Measurements from ENCODE around the gene MAPRE3.

Gene MAPRE3

DNA sequence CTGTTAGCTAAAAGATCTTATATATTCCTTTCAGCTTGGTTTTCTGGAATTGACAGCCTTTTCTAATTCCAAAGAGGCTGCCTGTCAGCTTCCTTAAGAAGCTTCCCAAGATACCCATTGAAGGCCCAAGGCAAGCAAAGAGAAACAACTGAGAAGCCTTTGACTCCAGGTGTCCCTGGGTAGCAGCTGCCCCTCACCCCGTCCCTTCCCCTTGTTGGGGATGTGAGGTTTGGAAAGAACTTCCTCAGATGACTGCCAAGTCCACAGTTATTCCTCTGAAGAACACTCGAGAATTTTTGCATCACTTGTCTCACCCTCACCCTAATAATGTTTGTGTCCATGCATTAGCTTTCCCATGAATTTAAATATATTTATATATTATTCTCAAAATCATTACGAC lies 13.3 kb downstream of the MAPRE3 start:
- no peak for DNase-seq (ENCODE audit: low read depth in 2 of 2)

DNA sequence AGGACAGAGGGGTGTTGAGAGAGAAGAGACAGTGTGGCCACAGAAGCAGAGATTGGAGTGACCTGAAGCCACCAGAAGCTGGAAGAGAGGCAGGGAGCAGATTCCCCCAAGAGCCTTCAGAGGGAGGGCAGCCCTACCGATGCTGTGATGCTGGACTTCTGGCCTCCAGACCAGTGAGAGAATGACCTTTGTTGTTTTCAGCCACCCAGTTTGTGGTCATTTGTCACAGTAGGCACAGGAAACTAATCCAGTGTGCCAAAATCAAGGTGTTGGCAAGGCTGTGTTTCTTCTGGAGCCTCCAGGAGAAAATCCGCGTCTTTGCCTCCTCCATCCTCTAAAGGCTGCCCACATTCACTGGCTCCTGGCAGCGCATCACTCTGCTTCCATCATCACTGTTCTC lies 15.4 kb downstream of the MAPRE3 start:
- no peak for DNase-seq (ENCODE audit: low read depth in 2 of 2)

DNA sequence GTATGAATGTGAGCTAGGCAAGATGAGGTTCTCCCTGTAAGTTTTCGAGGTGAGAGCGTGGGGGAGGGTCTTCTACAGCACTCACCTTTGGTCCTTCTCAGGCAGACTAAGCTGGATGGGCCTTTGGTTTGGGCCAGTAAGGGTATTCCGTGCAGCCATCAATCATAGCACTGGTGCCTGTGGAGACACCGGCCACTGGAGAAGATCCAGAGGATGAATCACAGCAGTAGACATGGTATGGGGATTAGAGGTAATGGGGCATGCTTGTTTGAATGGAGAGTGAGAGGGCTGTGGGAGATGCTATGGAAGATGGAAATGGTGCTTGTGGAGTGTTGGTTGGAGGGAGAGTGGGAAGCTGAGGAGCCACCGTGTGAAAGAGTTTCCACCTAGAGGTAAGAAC lies 16.1 kb downstream of the MAPRE3 start:
- DNase-seq (ENCODE audit: low read depth in 2 of 2): no peak

DNA sequence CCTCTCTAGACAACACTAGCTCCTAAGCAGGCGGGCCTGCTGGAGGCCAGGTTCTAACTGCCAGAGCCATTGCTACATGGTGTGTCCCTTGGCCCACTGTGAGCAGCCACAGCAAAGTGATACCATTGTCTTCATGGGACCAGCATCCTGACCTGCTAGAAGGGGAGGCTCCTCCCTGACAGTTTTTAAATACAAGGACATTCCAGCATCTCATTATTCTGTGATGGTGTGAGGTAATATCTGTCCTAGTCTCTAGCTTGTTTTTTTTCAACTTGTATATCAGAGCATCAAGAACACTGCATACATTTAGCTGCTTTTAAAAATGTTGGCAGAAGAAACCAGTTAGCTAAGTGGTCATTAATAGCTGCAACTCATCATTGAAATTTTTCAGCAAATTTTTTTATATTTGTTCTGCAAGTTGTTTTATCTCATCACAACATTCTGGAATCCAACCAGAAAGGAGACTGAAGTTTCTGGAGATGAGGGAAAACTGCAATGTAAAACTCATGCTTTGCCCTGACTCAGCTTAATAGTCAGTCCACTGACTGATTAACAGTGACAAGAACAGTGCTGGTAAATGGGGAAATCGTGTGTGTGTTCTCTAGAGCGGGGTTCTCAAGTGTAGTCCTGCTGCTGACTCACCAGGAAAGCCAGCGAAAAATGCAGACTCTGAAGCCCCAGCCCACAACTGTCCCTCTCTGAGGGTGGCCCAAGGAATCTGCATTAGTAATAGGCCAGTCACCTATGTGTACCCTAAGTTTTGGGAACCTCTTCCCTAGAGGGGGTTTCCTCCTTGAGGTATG lies 17.8 kb downstream of the MAPRE3 start:
- DNase-seq (ENCODE audit: low read depth in 2 of 2): no peak

DNA sequence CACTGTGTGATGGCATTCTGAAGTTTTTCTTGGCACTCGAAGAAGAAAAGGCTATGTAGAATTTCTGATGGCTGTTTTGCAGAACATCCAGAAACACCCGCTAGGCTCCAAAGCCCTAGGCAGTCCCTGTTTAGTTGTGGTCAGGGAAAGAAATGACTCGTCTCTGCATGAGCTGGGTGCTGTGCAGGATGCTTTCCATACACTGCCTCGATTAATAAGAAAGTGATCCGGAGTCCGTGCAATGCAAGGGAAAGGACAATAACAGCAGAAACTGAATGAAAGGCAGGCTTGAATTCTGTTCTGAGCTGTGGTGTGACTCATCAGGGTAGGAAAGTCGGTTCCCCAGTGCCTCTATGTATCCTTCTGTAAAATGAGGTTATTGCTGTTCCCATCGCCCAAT lies 18.7 kb downstream of the MAPRE3 start:
- no peak for DNase-seq (ENCODE audit: low read depth in 2 of 2)

DNA sequence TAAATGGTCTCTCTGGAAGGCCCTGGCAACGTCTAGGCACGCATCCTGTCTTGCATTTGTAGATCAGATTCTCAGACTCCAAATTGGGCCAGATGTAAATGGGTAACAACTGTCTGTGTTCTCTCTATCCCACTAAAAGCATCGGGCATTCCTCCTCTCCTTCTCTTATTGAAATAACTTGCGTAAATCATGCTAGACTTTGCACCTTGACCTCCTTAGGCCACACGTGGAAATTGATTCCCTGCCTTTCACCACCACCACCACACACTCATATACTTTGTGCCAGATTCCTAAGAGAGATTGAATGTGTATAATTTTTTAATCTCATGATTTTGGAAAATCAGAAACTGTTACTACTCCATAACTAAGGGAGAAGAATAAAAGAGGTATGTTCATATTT lies 21.3 kb downstream of the MAPRE3 start:
- no peak for DNase-seq (ENCODE audit: low read depth in 2 of 2)

DNA sequence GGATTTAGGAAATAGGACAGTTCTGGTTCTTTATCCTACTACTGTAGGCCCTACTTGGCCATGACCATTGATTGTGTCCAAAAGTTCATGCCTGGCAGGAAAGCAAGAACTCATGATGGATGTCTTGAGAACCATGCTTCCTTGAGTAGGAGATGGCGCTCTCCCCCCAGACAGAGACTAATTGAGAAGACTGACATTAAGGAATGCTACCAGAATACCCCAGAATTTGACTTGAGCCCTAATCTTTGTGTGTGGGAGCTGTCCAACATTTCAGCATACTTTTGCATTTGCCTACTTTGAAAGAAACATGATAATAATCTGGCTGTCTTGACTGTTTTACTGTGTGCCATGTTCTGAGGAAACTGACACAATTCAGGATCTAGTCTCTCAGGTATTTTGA lies 23.3 kb downstream of the MAPRE3 start:
- no peak for DNase-seq (ENCODE audit: low read depth in 2 of 2)

DNA sequence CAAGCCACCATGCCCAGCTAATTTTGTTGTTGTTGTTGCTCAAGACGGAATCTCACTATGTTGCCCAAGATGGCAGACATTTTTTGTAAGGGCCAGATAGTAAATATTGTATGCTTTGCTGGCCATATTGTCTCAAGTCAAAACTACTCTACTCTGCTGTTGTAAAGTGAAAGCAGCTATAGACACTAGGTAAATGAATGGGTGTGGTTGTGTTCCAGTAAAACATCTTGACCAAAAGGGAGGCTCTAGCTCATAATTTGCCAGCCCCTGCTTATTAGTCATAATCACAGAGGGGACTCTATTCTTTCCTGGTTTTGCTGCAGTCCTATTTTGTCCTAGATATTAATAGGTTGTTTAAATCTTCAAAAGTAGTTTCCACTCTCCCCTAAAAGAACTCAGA lies 24.5 kb downstream of the MAPRE3 start:
- no peak for DNase-seq (ENCODE audit: low read depth in 2 of 2)

DNA sequence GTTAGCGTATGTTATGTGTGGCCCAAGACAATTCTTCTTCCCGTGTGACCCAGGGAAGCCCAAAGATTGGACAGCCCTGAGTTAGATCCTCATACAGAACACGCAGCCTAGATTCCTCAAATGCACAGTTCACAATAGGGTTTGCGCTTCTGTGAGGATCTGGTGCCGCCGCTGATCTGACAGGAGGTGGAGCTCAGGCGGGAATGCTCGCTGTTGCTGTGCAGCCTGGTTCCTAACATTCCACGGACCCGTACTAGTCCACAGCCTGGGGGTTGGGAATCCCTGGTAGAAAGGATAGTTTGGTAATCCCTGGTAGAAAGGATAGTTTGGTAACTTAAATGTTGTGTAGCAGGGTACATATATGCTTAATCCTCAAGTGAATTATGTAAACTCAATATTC lies 27.0 kb downstream of the MAPRE3 start:
- no peak for DNase-seq (ENCODE audit: low read depth in 2 of 2)

DNA sequence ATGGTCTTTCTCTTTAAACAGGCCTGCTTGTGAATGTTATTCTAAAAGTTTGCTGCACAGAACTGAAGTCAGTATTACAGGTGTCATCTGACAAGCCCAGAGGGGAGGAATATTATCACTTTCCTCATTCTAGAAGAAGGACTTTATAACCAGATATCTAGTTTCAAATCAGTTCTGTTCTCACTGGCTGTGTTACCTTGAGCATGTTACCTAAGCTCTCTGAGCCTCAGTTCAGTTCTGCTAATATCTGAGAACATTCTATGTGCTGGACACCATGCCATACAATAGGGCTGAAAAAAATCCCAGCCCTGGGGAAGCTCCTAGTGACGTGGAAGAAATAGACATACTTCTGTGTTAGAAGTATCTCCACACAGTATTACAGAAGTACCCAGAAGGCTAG lies 27.9 kb downstream of the MAPRE3 start:
- no peak for DNase-seq (ENCODE audit: low read depth in 2 of 2)

DNA sequence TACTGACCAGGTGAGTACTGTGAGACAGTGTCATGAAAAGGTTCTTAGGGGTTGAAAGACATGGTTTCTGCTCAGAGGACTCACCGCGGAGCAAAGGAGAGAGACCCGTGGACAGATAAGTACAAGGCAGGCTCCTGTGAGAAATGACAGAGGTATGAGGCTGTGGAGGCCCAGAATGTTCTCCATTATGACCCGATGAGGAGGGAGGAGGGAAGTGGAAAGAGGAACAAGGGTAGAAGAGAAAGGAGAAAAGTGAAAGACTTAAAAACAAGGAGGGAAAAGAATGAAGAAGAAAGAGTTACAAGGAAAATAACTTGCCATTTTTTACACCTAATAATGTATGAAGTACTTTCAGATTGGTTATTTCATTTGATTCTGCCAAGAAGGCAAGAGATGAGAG lies 29.8 kb downstream of the MAPRE3 start:
- DNase-seq (ENCODE audit: low read depth in 2 of 2): no peak

DNA sequence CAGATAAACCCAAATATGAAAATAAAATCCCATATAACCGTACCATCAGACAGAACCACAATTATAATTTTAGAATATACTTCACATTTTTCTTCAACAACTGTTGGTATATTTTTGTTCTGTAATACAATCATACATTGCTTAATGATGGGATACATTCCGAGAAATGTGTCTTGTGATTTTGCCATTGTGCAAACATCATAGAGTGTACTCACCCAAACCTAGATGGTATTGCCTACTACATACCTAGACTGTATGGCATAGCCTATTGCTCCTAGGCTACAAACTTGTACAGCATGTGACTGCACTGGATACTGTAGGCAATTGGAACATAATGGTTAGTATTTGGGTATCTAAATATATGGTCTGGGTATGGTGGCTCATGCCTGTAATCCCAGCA lies 30.6 kb downstream of the MAPRE3 start:
- no peak for DNase-seq (ENCODE audit: low read depth in 2 of 2)

DNA sequence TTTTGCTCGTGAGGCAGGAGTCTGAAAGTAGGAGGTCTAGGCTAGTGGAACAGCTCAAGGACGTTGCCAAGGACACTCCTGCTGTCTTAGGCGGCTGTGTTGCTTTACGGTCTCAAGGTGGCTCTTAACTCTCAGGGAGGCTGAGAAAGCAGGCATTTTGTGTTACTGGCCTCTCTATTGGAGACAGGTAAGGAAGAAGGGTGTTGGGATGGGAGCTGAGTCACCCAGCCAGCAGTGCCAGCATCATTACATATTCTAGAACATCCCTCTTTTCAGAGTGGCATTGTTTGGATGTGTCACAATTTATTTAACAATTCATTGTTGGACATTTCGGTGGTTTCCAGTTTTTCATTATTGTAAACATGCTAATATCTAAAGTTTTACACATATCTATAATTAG lies 31.5 kb downstream of the MAPRE3 start:
- no peak for DNase-seq (ENCODE audit: low read depth in 2 of 2)

DNA sequence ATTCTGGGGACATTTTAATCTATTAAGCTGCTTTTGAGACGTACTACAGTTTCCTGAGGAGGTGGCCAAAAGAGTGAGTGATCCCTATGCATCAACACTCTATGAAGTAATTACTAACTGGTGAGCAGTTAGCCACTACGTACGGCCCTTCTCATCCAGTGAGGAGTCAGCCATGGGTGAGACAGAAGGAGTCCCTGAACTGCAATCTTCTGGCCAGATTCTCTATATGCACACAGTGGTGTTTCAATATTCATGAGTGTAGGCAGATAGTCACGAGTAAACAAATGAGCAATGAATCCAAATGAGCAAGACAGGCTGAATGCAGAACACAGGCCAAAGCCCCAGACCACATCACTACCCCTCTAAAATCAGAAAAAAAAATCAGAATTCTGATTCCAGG lies 32.6 kb downstream of the MAPRE3 start:
- no peak for DNase-seq (ENCODE audit: low read depth in 2 of 2)

DNA sequence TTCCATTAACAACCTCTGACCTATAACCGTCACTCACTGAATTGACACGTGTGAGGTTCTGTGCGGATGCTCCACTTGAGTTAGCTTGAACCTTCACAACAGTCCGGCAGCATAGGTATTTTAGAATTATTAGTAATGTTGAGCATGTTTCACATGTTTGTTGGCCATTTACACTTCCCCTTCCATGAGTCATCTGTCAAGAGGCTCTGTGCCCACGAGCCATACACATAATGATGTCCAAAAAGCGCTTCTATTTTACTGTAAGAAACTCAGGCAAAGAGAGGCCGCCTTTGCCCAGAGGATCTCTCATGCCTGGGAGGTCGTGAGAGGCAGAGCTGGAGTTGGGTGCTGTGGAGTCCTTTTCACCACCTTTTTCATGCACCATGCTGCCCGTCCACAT lies 33.4 kb downstream of the MAPRE3 start:
- no peak for DNase-seq (ENCODE audit: low read depth in 2 of 2)

DNA sequence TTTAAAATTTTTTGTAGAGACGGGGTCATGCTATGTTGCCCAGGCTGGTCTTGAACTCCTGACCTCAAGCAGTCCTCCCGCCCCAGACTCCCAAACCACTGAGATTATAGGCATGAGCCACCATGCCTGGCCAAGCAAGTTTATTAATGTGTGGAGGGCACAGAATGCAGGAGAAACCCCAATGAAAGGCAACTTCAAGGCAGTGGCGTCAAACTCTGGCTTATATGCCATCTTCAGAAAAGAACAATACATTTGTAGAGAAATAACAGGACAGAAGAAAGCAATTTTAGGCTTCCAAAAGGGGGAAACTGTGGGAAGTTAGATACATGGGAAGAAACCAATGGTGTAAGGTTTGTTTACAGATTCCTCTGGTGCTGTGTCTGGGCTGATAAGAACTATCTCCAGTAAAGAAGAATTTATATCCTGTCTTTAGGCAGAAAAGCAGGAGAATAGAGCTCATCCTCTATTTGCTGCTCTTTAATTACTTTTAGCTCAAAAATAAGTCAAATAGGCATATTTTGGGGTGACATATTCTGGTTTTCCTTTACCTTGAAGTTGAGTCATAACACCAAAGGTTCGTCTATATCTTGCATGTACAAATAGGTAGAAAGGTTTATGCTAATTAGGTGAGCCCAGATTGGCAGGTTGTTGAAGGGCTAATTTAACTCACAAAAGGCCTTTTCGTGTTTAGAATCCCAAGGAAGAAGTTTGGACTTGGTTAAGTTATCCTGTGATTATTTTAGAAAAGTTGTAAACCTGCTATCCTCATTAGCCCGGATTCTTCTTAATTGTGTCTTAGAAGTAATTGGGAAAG lies 36.4 kb downstream of the MAPRE3 start:
- no peak for DNase-seq (ENCODE audit: low read depth in 2 of 2)

DNA sequence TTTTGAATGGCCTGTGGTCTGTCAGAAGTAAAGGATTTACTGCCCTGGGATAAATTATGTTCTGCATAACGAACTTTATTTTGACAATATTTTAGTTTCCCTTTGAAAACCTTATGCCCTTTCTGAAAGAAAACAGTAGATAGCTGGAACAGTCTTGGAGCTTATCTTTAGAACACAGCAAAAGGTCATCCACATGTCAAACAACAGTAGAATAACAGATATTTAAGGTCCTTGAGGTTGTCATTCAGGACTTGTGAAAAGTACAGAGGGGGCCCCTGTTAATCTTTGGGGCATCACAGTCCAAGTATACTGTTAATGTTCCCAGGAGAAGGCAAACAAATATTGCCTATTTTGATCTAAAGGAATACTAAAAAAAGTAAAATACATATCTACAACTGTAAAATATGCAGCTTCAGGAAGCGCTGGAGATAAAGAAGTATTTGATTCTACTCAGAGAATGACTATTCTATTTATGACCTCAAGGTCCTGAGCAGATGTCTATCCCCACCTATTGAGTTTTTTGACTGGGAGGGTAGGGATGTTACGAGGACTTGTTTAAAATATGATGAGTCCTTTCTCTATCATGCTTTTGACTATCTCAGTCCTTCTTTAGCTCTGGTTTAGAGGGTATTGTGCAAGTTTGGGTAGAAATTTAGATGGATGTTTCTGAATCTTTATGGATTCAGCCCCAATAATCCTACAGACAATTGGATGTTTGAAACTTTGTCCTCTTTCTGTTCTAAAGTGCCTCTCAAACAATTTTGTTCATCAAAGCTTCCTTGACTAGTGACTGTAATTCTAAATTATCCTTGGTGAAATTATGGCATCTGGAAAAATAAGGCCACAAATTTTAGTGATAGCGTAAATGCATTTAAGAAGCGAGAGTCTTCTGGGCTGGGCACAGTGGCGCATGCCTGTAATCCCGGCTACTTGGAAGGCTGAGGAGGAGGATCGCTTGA lies 37.3 kb downstream of the MAPRE3 start:
- DNase-seq (ENCODE audit: low read depth in 2 of 2): no peak

DNA sequence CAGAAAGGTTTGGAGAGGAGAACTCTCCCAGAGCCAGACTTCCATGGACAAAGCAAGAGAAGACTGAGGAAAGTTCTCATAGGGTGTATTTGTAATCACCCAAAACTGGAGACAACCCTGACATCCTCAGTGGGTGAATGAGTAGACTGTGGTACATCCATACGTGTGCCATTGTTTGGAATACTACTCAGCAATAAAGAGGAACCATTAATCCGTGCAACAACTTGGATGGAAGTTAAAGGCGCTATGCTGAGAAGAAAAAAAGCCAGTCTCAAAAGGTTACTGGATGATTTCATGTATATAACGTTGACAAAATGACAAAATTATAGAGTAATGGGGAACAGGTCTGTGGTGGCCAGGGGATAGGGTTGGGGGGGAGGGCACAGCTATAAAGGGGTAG lies 38.2 kb downstream of the MAPRE3 start:
- no peak for DNase-seq (ENCODE audit: low read depth in 2 of 2)

DNA sequence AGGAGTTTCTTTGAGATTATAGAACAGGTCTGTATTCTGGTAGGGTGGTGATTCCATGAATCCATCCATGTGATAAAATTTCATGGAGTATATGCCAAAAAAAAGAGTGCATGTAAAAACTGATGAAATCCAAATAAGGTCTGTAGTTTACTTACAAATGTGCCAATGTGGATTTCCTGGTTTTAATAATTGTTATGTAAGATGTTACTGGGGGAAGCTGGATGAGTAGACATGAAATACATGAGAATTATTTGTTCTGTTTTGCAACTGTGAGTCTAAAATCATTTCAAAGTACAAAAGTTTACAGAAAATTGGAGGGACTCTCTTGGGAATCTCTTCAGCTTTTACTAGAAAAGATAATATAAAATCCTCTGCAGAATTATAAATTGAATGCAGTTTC lies 38.6 kb downstream of the MAPRE3 start:
- no peak for DNase-seq (ENCODE audit: low read depth in 2 of 2)

DNA sequence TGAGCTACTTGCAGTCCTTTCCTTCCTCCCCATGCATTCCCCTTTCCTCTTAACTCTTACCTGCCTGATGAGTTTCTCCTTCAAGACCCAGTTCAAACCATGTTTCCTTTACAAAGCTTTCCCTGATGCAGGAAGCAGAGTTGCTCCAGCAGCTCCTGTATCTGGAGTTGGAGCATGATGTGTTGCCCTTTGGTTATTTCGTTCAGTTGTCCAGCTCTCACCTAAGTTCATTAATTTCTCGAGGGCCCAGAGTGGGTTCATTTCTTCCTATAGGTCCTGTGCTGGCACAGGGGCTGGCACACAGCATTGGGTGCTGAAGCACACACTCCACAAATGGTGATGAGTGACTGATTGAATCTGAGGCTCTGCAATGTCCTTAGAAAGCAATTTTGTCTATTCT lies 39.3 kb downstream of the MAPRE3 start:
- no peak for DNase-seq (ENCODE audit: low read depth in 2 of 2)

DNA sequence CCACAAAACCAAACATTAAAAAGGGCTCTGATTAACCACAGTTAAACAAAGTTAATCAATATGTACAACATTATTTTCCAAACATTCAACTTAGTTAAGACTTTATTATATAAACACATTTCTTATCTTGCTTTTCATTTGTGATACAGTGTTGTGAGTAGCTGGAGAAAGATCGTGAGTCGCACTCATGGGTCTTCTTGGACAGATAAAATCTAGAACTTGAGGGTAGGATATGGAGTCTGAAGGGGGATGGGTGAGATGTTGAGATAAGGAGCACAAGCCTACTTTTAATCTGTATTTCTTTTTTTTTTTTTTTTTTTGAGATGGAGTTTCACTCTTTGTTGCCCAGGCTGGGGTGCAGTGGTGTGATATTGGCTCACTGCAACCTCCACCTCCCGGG lies 39.7 kb downstream of the MAPRE3 start:
- no peak for DNase-seq (ENCODE audit: low read depth in 2 of 2)

DNA sequence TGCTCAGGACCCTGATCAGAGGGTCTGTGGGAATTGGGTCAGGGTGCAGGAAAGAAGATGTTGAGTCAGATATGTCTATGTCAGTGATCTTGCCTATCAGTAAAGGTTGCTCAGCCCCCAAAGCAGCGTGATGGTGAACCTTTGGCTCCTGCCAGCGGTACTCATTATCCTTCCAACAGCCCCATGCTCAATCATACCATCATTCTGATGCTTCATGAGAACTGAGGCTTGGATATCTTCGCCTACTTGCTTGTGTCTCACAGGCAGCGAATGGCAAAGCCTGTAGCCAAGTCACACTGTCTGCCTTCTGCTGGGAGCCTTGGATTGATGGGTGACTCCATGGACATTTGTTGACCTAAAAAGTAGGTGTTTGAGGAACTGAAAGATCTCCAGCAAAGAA lies 43.3 kb downstream of the MAPRE3 start:
- no peak for DNase-seq (ENCODE audit: low read depth in 2 of 2)

Data from stimulated activated CD8-positive, alpha-beta memory T cell treated with anti-CD3 and anti-CD28 coated beads, Interleukin-7, amount 100 ng/mL, for 4 hours (primary cell).